HCT116 (cell line): ENCODE results near the gene ACSL5. TPM values are rescaled to one million over a fixed set of nuclear protein-coding genes. Genes with fewer than 3 reads are reported as not detected.

Experiments used
- ATAC-seq: fragments of 200-7000 bp; cut with Tn5 transposase; 2 replicates; pipeline ENCODE4 v1.9.1; 2020; ENCODE audit warnings: mild to moderate bottlenecking, moderate library complexity
- BruUV-seq: library from RNA; stranded (reverse); fragments of 400-500 nt; replicated peaks from 2 replicates; lab custom pipeline; 2021; lab: Mats Ljungman, UMichigan
- CTCF ChIA-PET: fragments of 300-600 bp; sonication (Branson Sonifier 250); formaldehyde crosslinking; loops from one replicate; lab custom pipeline; 2021; ENCODE audit warnings: antibody characterized with exemption; lab: Charles Lee
- POLR2A ChIA-PET: fragments of 300-600, 350-600 bp; sonication (Branson Sonifier 250); formaldehyde crosslinking; loops from one replicate; lab custom pipeline; 2021; ENCODE audit warnings: antibody characterized with exemption; lab: Charles Lee
- RAD21 ChIA-PET, 2 experiments: fragments of 300-600 bp; sonication (Branson Sonifier 250); formaldehyde crosslinking; loops; one replicate each; lab custom pipeline; 2023; ENCODE audit warnings: low total read pairs in 2 of 2; ENCODE audit not compliant: uncharacterized antibody in 2 of 2, unreplicated experiment in 2 of 2, low non-redundant PET in 1 of 2; lab: Charles Lee
- DNase-seq: peaks from one replicate; pipeline ENCODE4 v3.0.0-alpha.2; 2010; ENCODE audit warnings: low read depth, low spot score
- H2AFZ ChIP-seq: fragments of 200-600 bp; shearing (Covaris generic), sonication (generic); 2 replicates; pipeline ENCODE4 v1.6.1; 2017; ENCODE audit warnings: low read depth, mixed run types, mixed read lengths, antibody characterized with exemption, low read length; ENCODE audit not compliant: poor library complexity, severe bottlenecking
- H3K27ac ChIP-seq: 2 replicates; pipeline ENCODE4 v1.5.1; 2012; ENCODE audit warnings: low read depth, low read length
- H3K27me3 ChIP-seq: fragments of 200-600 bp; sonication (generic); 2 replicates; pipeline ENCODE4 v1.6.1; 2016; ENCODE audit warnings: mixed run types, low read length, mixed read lengths; ENCODE audit not compliant: insufficient read depth
- H3K36me3 ChIP-seq, 2 experiments: fragments of 200-500 bp in 1 of 2; fragments of 200-600 bp in 1 of 2; sonication (Bioruptor generic) in 1 of 2; sonication (generic) in 1 of 2; 2 replicates each; pipeline versions ENCODE4 v1.5.1 to v1.6.1; 2014 to 2016; ENCODE audit warnings: low read length in 2 of 2, inconsistent platforms in 1 of 2, mixed read lengths in 1 of 2, mixed run types in 1 of 2; ENCODE audit not compliant: insufficient read depth in 2 of 2, control insufficient read depth in 1 of 2
- H3K4me1 ChIP-seq, 2 experiments: fragments of 200-600 bp in 1 of 2; sonication (generic) in 1 of 2; 2 replicates each; pipeline versions ENCODE4 v1.5.1 to v1.6.1; 2012 to 2017; ENCODE audit warnings: low read length in 2 of 2, inconsistent platforms in 1 of 2, mild to moderate bottlenecking in 1 of 2, mixed read lengths in 1 of 2, mixed run types in 1 of 2, moderate library complexity in 1 of 2; ENCODE audit not compliant: insufficient read depth in 2 of 2, control insufficient read depth in 1 of 2
- H3K4me2 ChIP-seq: fragments of 200-600 bp; sonication (generic); 2 replicates; pipeline ENCODE4 v1.6.1; 2017; ENCODE audit warnings: mixed run types, low read length, mixed read lengths
- H3K4me3 ChIP-seq, 2 experiments: fragments of 200-600 bp in 1 of 2; sonication (generic) in 1 of 2; replicated peaks in 1 of 2; 2 replicates each; pipeline ENCODE4 v1.5.1; 2011 to 2016; ENCODE audit warnings: low read length in 2 of 2, control low read depth in 1 of 2, low read depth in 1 of 2, mild to moderate bottlenecking in 1 of 2, mixed read lengths in 1 of 2, mixed run types in 1 of 2
- H3K79me2 ChIP-seq: fragments of 200-600 bp; sonication (generic); 2 replicates; pipeline ENCODE4 v1.6.1; 2017; ENCODE audit warnings: mild to moderate bottlenecking, mixed run types, low read length, moderate library complexity, mixed read lengths; ENCODE audit not compliant: insufficient read depth
- H3K9ac ChIP-seq: fragments of 200-600 bp; sonication (generic); 2 replicates; pipeline ENCODE4 v1.6.1; 2016; ENCODE audit warnings: low read length, mixed read lengths
- H3K9me2 ChIP-seq: fragments of 200-600 bp; sonication (generic), shearing (Covaris generic); 2 replicates; pipeline ENCODE4 v1.6.1; 2017; ENCODE audit warnings: mixed run types, mild to moderate bottlenecking, moderate library complexity; ENCODE audit not compliant: insufficient read depth
- H3K9me3 ChIP-seq, 2 experiments: fragments of 200-500 bp in 1 of 2; fragments of 200-600 bp in 1 of 2; sonication (Bioruptor generic) in 1 of 2; sonication (generic) in 1 of 2; 2 replicates each; pipeline ENCODE4 v1.6.1; 2014 to 2017; ENCODE audit warnings: low read length in 2 of 2, mixed read lengths in 2 of 2, inconsistent platforms in 1 of 2, low read depth in 1 of 2, mild to moderate bottlenecking in 1 of 2, mixed run types in 1 of 2, moderate library complexity in 1 of 2; ENCODE audit not compliant: control insufficient read depth in 1 of 2, insufficient read depth in 1 of 2
- H4K20me1 ChIP-seq: fragments of 200-600 bp; sonication (generic), shearing (Covaris generic); 2 replicates; pipeline ENCODE4 v1.6.1; 2017; ENCODE audit warnings: mixed run types, mild to moderate bottlenecking, moderate library complexity; ENCODE audit not compliant: insufficient read depth
- EGR1 ChIP-seq: IDR thresholded peaks from 2 replicates; pipeline ENCODE4 v1.6.1; 2012; ENCODE audit warnings: low read depth
- POLR2A ChIP-seq: IDR thresholded peaks from 2 replicates; pipeline ENCODE4 v1.7.0; 2011; ENCODE audit warnings: borderline replicate concordance; ENCODE audit not compliant: insufficient read depth, insufficient read length; ENCODE audit errors: extremely low read depth
- POLR2AphosphoS5 ChIP-seq: IDR thresholded peaks from 2 replicates; pipeline ENCODE4 v1.6.1; 2011; ENCODE audit warnings: mild to moderate bottlenecking, low read depth, low read length, moderate library complexity
- TCF7L2 ChIP-seq: IDR thresholded peaks from 2 replicates; pipeline ENCODE4 v1.7.0; 2011; ENCODE audit warnings: borderline replicate concordance, inconsistent platforms; ENCODE audit not compliant: insufficient read depth, insufficient read length; ENCODE audit errors: extremely low read depth
- ZFX ChIP-seq: fragments of 450-650 bp; IDR thresholded peaks from 2 replicates; pipeline ENCODE4 v1.6.1; 2017
- ZNF274 ChIP-seq: fragments of 200-500 bp; sonication (Bioruptor generic); IDR thresholded peaks from 2 replicates; pipeline ENCODE4 v1.6.1; 2014; ENCODE audit warnings: mild to moderate bottlenecking, low read depth, low read length, inconsistent platforms
- intact Hi-C: fragments of 100-400 bp; cut with micrococcal nuclease; formaldehyde crosslinking; loops from 2 replicates; pipeline ENCODE4 v1.10.0; 2022
- total RNA-seq: library from RNA; stranded (reverse); gene quantifications from one replicate; pipeline ENCODE4 v1.2.1, GENCODE V29; 2021; ENCODE audit not compliant: unreplicated experiment
- TF ChIP-seq, protein P1 (sequence below): IDR thresholded peaks from 2 replicates; pipeline ENCODE4 v1.6.1; 2012; ENCODE audit warnings: low read depth
- TF ChIP-seq, protein P2 (sequence below), 3 experiments: fragments of 200-600 bp in 1 of 3; sonication (generic) in 1 of 3; IDR thresholded peaks in 2 of 3; conservative IDR thresholded peaks in 1 of 3; 2 replicates each; pipeline ENCODE4 v1.5.1; 2012 to 2017; ENCODE audit warnings: low read depth in 2 of 3, low read length in 2 of 3, antibody characterized with exemption in 1 of 3, borderline replicate concordance in 1 of 3, control low read depth in 1 of 3, mild to moderate bottlenecking in 1 of 3, mixed read lengths in 1 of 3, mixed run types in 1 of 3, moderate library complexity in 1 of 3; ENCODE audit not compliant: insufficient read depth in 1 of 3

Gene ACSL5
- total RNA-seq, 1 experiment from 2014 or later = 195 TPM

DNA sequence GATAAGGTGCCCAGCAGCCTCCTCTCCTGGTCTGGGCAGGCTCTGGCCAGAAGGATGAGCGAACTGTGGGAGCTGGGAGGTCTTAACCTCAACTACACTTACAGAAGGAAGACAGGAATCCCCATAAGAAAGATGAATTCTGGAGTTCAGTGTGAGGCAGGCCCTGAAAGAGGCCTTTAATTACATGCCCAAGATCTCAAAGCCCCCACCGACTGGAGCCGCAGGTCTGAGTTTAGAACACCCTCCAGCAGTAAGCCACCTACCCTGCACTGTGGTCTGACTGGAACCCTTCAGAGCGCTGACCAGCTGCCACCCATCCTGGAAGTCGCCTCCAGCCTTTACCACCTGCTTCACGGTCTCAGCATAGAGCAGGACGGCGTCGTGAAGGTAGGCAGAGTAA, 28.2 kb upstream of the ACSL5 start:
- Histone ChIP-seq H3K4me1 (peaks cover 10 to 22% of the 10 kb centered on the region in 2 experiments; a peak in 3 of 4 replicates), H2AFZ (no peak overlapping the region), H3K9ac (no peak overlapping the region), H4K20me1 (no peaks in the 10 kb centered on the region), H3K27ac (no peak overlapping the region), H3K79me2 (no peaks in the 10 kb centered on the region), H3K4me2 (no peak overlapping the region), H3K9me3 (no peaks in the 10 kb centered on the region), H3K36me3 (no peaks in the 10 kb centered on the region), H3K4me3 (no peak overlapping the region), H3K27me3 (no peaks in the 10 kb centered on the region), H3K9me2 (no peaks in the 10 kb centered on the region)
- no TSS peak for BruUV-seq
- TF ChIP-seq TCF7L2 (no peak), POLR2A (no peak), EGR1 (no peak), ZFX (no peak), POLR2AphosphoS5 (no peak), ZNF274 (no peak)
- TF ChIP-seq, protein P1, sequence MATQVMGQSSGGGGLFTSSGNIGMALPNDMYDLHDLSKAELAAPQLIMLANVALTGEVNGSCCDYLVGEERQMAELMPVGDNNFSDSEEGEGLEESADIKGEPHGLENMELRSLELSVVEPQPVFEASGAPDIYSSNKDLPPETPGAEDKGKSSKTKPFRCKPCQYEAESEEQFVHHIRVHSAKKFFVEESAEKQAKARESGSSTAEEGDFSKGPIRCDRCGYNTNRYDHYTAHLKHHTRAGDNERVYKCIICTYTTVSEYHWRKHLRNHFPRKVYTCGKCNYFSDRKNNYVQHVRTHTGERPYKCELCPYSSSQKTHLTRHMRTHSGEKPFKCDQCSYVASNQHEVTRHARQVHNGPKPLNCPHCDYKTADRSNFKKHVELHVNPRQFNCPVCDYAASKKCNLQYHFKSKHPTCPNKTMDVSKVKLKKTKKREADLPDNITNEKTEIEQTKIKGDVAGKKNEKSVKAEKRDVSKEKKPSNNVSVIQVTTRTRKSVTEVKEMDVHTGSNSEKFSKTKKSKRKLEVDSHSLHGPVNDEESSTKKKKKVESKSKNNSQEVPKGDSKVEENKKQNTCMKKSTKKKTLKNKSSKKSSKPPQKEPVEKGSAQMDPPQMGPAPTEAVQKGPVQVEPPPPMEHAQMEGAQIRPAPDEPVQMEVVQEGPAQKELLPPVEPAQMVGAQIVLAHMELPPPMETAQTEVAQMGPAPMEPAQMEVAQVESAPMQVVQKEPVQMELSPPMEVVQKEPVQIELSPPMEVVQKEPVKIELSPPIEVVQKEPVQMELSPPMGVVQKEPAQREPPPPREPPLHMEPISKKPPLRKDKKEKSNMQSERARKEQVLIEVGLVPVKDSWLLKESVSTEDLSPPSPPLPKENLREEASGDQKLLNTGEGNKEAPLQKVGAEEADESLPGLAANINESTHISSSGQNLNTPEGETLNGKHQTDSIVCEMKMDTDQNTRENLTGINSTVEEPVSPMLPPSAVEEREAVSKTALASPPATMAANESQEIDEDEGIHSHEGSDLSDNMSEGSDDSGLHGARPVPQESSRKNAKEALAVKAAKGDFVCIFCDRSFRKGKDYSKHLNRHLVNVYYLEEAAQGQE = no peak
- TF ChIP-seq, protein P2, sequence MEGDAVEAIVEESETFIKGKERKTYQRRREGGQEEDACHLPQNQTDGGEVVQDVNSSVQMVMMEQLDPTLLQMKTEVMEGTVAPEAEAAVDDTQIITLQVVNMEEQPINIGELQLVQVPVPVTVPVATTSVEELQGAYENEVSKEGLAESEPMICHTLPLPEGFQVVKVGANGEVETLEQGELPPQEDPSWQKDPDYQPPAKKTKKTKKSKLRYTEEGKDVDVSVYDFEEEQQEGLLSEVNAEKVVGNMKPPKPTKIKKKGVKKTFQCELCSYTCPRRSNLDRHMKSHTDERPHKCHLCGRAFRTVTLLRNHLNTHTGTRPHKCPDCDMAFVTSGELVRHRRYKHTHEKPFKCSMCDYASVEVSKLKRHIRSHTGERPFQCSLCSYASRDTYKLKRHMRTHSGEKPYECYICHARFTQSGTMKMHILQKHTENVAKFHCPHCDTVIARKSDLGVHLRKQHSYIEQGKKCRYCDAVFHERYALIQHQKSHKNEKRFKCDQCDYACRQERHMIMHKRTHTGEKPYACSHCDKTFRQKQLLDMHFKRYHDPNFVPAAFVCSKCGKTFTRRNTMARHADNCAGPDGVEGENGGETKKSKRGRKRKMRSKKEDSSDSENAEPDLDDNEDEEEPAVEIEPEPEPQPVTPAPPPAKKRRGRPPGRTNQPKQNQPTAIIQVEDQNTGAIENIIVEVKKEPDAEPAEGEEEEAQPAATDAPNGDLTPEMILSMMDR (IDR thresholded peaks at IDR 0.05 in 2 of 3, conservative IDR thresholded peaks at IDR 0.05 in 1 of 3; ENCODE audit: borderline replicate concordance in 1 of 3, insufficient read depth in 1 of 3, low read depth in 2 of 3, low read length in 2 of 3) = no peak
- ATAC-seq (no peak), DNase-seq (no peak)
- RAD21 ChIA-PET = no interaction called here
- CTCF ChIA-PET = no interaction called here
- POLR2A ChIA-PET = no interaction called here
- intact Hi-C loops = no loop called here
